Activated T-cell treated with anti-CD3 and anti-CD28 coated beads for 1 hour (primary cell): ENCODE results near the gene NTRK3.

Experiments used
- DNase-seq: peaks from one replicate; pipeline ENCODE4 v3.0.0-alpha.2; 2020; ENCODE audit warnings: low read depth

Gene NTRK3

DNA sequence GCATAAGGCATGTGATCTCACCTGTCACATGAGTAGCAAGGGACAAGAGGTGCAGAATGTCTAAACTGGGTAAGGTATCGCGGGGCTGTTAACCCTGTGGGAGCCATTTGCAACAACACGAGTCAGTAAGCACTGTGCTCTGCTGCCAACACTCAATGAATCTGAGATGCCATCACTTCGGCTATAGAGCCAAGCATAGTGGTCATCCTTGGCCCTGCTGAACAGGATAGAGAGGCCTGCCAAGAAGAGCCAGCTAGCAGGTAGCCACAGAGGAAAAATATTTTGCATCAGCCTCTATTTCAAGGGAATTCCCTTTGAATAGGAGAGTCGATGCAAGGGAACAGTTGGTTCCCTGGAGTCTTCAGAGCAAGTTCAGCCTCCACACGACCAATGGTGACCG, 137.8 kb downstream of the NTRK3 start:
- DNase-seq = no peak

DNA sequence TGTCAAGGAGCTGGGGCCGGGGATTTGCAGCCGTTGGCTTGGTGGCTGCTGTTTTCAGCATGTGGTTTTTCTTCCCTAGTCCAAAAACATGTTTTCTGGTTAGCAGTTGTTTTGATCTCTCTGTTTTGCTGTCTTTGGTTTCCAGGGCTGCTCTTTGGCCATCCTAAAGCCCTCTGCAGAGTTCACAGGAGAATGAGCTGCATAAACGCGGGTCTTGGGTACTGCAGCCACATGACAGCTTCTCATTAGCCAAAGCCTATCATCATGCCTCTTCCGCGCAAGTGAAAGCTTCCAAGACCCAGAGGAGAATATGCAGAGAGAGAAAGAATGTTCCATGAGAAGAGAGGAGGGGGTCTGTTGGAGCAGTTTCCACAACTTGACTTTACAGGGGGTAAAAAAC, 138.5 kb downstream of the NTRK3 start:
- no peak for DNase-seq

DNA sequence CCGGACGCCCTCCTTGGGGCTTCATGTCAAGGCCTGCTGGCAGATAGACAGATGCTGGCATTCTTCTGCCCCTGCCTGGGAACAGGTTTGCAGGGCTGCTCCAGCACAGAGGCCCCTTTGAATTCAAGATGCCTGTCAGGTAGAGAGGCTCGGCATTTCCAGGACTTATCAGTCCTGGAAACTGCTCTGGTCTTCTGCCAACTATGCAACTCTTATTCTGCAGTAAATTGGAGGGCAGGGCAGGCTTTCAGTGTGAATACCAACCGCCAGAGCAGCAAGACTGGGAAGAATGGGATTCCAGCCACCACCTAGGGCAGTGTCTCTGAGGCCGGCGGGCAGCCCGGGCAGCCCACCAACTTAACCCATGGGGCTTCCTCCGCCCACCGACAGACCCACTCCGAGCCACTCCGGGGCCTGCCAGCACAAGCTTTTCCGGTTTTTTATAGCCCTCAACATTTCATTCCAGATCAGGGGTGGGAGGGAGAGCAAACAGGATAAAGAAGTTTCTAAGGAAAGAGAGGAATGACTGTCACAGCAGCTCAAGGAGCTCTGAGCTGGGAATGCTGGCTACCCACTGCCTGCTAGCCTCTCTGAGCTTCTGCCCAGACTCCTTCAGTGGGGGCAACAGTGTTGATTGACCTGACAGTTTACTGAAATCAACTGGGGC, 140.9 kb downstream of the NTRK3 start:
- DNase-seq = no peak

DNA sequence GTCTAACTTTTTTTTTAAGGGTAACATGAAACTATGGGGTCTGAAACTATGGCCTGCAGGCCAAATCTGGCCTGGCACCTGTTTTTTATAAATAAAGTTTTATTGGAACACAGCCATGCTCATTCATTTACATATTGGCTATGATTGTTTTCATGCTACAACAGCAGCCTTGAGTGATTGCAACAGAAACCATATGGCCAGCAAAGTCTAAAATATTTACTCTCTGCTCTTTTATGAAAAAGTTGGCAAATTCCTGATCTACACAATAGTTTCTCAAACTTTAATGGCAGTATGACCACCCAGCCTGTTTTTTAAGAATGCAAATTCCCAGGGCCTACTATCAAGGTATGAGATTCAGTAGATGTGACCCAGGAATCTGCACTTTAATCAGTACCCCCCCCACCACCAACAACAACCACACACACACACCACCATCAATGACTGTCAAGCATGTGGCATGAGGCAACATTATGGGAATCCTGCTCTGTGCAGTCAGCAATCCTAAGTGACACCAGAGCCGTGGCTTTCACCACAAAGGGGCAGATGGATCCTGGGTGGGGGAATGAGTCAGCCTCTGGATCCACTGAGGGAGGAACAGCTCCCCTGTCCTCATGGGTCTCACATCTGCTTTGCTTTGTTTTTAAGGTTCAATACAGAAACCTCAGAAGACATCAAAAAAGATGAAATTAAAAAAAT, 142.8 kb downstream of the NTRK3 start:
- DNase-seq = no peak

DNA sequence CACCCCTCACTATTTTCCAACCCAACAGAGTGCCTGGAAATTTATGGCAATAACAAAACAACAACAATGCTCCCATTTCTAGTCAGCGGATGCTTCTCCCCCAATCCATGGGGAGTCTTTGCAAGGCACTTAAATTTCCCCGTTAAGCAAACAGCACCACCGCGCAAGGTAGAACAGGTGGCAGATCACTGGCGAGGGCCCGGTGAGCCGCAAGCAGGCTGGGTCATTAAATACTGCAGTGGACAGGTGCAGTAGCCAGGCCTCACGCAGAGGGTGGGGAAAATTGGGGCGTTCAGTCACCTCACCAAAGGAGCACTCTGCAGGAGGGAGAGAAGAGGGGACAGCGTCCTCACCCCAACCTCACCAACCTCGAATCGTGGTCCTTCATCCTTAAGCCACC, 147.5 kb downstream of the NTRK3 start:
- no peak for DNase-seq

DNA sequence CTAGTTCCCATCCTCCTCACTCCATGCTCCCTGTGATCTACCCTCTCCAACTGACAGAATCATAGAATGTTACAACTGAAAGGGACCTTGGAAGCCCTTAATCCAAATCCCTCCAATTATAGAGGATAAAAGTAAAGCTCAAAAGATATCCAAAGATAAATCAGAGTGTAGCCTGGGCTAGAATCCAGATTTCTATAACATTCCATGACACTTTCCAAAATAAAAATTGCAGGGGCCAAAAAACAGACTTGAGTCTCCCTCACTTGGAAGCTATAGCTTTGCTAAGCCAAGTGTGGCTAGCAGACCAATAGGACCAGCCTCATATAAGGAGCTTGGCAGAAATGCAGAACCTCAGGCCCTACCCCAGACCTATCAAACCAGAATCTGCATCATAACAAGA, 148.1 kb downstream of the NTRK3 start:
- no peak for DNase-seq

DNA sequence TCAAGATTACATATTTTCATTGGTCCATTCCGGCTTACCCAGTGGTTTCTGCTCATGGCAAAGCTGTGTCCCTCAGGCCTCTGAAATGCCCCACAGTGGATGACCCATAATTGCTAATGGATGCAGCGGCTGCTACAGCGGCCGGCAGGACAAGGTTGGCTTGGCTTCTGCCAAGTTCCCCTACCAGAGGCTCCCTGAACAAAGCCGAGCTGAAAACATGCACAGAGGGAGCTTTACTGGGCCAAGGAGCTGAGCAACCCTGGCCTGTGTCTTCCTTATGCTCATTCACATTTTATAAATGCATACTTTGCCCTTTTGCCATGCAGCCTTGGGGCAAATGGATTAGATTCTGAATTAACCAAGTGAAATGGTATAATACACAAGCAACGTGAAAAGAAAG, 150.5 kb downstream of the NTRK3 start:
- no peak for DNase-seq

DNA sequence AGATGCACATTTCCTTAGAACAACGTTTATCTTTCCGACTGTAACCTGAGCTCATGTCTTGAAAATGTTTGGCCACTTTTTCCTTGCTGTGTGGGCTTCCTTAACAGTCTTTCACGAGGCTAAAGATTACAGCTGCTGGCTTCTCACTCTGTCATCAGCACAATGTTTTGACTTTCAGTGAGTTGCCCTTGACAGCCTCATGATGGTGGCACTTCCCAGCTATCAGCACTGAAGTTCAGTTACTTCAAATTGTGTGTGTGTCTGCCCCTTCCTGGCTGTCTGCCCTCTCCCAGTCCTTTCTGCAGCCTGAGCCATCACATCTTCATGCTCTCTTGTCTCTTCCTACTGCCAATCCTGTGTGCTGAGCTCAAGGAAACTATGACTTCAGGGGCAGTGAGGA, 152.2 kb downstream of the NTRK3 start:
- DNase-seq = no peak

DNA sequence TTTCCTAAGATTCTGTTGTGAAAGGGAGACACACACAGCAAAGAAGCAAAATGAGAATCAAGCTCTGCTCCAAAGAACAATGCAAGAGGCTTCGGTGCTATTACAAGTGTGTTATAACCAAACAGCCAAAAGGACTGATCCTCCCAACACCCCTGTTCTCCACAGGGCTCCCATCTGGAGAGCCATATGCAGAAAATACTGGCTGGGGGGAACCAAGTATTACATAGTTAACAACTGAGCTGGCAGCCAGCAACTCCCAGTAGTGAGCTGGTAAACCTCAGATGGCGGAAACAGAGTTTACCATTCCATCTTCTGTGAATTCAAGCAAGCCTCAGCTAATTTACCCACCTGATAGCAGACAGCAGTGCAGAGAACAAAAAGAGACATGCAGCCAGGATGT, 156.4 kb downstream of the NTRK3 start:
- DNase-seq = no peak

DNA sequence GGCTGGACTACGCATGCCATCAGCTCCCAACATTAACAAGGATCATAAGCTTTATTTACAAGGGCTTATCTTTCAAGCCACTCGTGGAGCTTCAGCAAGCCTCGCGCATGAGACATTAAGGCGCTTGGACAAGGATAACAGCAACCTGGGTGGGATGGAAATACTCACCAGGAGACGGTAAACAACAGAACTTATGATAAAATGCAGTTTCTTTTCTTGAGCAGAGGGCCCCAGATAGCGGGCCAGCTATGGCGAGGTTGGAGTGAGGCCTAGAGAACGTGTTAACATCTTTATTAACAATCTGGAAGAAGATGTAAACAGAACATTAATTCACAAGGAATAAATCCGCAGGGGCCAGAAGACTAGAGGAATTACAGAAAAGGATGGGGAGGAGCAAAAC, 158.2 kb downstream of the NTRK3 start:
- DNase-seq = no peak

DNA sequence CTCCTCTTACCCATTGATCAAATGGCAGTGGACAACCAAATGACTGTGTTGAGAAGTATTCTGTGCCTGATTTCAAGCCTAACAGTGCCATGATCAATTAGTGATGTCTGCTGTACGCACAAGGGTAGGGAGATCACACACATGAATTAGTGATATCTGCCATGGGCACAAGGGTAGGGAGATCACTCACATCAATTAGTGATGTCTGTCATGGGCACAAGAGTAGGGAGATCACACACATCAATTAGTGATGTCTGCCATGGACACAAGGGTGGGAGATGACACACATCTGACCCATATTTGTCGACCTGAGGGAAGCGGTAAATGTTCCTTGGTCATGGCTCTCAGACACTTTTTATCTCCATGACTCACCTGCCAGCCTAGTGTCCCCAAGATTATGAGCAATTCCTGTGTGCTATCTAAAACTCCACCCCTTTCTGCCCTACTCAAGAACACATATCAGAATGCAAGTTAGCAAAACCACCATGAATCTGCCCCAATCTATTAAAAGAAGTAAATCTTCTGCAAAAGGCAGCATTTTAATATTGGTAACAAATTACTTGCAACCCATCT, 165.0 kb downstream of the NTRK3 start:
- DNase-seq = no peak

DNA sequence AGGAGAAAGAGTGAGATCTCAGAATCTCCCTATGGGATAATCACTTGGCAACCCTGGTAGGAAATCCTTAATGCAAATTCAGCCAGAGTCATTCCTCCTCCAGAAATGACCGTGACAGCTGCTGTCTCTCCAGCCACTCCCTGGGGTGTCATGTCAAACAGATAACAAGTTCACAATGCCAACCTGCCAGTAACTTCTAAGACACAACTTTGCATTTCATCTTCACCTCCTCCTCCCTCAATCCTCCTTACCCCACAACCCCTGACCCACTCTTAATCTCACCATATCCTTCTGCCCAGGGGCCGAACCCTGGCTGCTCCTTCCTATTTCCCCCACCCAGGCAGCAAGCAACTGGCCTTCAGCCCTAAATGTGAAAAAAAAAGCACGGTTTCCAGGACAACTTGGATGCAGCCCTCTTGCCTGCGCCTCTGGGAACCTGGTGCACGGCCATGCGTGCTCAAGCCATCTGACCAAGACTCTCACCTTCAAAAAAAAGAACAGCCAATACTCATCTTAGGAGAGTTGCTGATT, 166.0 kb downstream of the NTRK3 start:
- DNase-seq = no peak

DNA sequence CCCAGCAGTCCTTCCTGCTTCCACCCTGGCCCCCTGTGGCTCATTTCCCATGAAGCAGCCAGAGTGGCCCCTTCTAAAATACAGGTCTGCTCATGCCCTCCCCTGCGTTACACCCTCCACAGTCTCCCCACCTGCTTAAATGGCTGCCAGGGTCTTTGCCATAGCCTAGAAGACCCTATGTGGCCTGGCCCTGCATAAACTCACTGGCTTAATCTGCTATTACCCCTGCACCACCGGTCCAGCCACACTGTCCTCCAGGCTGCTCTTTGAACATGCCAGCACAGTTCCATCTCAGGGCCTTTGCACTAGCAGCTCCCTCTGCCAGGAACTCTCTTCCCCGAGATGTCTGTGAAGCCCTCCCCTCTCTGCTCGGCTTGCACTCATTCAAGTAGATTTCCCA, 166.8 kb downstream of the NTRK3 start:
- no peak for DNase-seq

DNA sequence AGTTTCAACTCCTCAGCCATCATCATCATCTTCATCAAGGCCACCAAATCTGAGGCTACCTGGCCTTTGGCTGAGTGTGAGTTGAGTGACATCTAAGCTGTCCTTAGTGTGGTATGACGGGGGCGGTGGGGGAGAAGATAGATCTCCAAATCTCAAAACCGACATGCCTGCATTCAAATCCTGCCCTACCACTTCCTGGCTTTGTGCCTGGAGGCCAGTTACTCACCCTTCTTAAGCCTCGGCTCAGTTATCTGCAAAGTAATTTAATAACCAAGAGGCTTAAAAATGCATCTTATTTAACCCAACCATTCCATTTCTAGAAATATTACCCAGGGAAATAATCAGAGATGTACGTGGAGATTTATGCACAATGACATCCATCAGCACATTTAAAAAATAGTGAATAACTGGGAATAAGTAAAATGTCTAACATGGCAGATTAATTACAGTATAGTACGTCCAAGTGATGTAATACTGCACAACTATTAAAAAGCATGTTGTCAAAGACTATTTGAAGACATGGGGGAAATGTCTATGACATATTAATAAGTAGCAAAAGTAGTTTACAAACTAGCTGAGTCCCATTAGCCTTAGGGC, 167.4 kb downstream of the NTRK3 start:
- DNase-seq = no peak

DNA sequence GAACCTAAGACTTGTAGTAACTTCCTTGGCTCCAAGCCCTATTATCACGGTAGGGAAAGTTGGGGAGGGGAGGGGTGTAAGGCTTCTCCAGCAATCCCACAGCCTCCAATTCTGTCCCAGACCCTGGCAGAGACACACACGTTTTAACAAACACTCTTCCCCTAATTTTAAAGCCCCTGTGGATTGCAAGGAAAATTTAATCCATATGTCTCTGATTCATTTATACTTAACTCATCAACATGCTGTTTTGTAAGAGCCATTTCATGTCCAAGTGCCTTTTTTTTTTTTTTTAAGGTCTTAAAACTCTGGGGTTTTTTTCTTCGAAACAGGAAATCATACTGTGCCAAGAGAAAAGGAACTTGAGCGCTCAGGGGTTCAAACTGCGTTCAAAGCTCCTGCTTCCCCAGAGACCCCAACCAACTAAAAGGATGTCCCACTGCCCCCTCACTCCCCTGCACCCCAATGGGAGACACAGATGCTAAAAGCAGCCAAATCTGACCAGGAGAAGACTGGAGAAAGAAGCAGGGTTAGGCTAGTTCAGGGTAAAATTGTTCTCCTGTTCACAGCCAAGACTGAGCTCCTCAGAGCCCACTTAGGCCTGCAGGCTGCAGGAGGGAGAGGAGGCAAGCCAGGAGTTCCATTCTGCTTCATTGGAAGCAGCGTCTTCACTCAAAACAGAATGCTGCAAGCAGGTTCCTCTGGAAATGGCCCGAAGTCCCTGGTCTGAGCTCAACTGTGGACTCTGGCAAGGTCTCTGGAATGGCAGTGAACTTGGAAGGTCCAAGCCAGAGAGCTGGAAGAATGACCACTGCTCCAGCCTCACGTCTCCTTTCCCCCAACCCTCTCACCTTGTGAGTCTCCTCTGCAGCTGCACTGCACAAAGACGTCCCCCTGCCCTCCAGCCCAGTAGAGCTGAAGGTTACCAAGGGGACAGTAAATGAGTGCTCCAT, 172.5 kb downstream of the NTRK3 start:
- no peak for DNase-seq

DNA sequence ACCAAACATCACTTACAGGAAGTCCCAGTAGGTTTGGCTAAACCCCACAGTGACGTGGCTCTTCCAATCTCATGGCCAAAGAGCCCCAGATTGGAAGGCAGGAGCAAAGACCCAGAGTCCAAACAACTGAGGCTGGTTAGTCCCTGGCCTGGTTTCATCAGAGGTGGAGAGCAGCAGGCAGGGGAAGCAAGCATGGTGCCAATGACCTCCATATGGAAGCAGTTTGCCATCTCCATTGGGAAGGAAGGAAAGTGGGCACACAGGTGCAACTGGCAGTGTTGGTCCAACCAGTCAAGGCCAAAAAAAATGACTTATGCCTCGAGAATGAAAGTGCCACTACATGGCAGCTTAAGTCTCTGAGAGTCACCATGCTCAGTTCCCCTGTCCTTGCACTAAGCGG, 175.9 kb downstream of the NTRK3 start:
- no peak for DNase-seq

DNA sequence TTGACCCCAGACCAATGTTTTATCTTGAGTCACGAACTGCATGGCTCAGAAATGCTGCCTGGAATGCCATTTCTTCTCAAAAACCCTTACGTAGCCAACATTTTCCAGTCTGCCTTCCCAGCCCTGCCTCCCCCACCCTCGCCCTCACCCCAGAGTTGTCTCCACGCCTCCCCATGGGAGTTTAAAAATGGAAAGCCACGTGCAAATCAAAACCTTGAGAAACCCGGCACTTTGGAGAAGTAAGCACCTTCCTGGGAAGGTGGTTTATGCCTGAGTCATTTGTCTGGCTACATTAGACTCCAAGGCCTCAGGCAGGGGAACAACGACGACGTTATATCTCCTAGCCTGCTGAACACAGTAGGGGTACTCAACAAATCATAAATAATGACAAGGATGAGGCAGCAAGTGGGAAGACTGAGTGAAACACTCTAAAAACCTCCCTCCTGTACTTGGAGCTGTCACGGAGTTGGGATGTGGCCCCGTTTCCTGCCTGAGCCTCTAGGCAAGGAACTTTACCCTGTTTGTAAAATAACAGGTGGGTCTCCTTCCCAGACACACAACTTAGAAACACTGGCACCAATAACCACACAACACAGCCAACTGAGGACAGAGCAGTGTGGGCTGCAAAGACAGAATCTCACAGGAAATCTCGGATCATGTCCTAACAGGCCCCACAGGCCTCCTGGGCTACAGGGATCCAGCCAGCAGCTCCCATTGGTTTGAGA, 179.1 kb downstream of the NTRK3 start:
- no peak for DNase-seq

DNA sequence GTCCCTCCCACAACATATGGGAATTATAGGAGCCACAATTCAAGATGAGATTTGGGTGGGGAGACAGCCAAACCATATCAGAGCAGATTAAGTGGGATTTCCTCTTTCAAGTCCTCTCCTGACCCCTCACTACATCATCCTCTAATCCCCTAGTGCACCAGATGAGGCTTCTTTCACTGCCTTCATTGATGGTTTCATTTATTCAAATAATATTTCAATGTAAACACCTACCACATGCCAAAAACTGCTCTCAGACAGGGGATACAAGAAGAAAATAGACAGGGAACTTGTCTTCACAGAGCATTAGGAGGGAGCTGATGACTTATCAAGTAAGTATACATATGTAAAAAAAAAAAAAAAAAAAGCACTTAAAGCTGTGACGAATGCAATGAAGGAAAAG, 180.2 kb downstream of the NTRK3 start:
- DNase-seq = no peak

DNA sequence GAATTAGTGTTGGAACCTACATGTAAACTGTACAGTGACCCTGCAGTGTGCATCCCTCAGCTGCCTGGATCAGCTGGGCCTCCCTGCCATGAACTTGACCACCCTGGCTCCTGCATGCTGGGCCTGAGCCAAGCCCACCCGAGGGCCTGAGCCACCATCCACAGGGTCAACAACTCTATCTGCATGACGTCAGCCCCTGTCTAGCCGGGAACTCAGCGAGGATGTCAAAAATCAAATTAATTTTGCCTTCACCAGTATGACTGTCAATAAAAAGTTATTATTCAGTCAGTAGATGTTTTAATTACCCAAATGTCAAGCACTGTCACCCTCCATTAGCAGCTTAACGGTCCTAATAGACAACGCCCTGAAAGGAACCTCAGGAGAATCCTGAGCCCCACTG, 181.4 kb downstream of the NTRK3 start:
- DNase-seq = no peak

DNA sequence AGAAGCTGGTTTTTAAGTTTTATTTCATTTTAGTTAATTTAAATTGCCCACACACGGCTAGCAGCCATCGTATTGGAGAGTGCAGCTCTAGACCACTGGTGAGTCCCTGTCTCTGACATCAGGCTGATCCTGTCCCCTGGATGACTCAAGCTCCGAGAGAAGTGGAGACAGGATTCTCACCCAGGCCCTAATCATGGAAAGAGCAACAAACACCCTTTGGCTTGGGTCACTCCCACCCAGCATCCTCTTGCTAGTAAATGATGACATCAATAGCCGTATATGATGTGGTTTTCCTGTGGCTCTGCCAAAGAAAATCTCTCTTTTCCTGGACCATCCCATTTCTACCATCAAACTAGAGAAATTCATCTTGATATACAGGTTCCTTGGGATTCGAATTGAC, 182.2 kb downstream of the NTRK3 start:
- DNase-seq = no peak

DNA sequence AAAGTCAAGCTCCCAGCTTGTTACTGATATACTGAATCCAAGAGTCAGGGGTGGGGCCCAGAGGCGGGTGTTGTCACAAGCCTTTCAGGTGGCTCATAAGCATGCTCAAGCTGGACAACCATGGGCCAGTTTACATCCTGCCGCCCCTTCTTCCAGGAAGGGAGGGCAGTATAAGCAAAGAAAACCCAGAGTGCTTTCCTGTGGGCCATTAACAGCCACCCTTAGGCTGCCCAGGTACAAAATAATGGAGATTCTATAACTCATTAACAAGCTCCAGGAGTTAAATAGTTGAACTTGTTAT, 183.2 kb downstream of the NTRK3 start:
- DNase-seq = no peak
